CD4-positive, CD25-positive, alpha-beta regulatory T cell (primary cell): Measurements from ENCODE around the gene CAPN10. TPM values are rescaled to one million over a fixed set of nuclear protein-coding genes. Genes with fewer than 3 reads are reported as not detected.
A peak's percentile ranks its signal among the peaks of the same experiment; 100 is the strongest.

ENCODE experiments used
- ATAC-seq, 2 donors: fragments of 150-1000 bp; cut with Tn5 transposase; one replicate each; pipeline ENCODE4 v1.10.0; 2021; ENCODE audit warnings: low read depth in 2 of 2, moderate number of reproducible peaks in 2 of 2, moderate library complexity in 1 of 2
- DNase-seq, 3 donors: peaks; one replicate each; pipeline versions ENCODE4 v3.0.0 to v3.0.0-alpha.2; 2012 to 2022; ENCODE audit warnings: mixed read lengths in 1 of 3
- H3K27ac ChIP-seq: one replicate; pipeline ENCODE4 v1.7.0; 2013; ENCODE audit warnings: mild to moderate bottlenecking, low read length; ENCODE audit not compliant: insufficient read depth, poor library complexity, severe bottlenecking
- H3K27me3 ChIP-seq: one replicate; pipeline ENCODE4 v1.7.0; 2013; ENCODE audit warnings: low read length; ENCODE audit not compliant: control insufficient read depth, insufficient read depth
- H3K36me3 ChIP-seq: one replicate; pipeline ENCODE4 v1.7.0; 2013; ENCODE audit warnings: mild to moderate bottlenecking, low read length, moderate library complexity; ENCODE audit not compliant: control insufficient read depth, insufficient read depth
- H3K4me1 ChIP-seq: 2 replicates; pipeline ENCODE4 v1.7.0; 2013; ENCODE audit warnings: mild to moderate bottlenecking, low read length; ENCODE audit not compliant: insufficient read depth, control insufficient read depth, poor library complexity, severe bottlenecking
- H3K4me3 ChIP-seq: one replicate; pipeline ENCODE4 v1.7.0; 2013; ENCODE audit warnings: low read depth, mild to moderate bottlenecking, low read length, moderate library complexity
- H3K9me3 ChIP-seq, 2 experiments: 1 replicate in 1 of 2; 2 replicates in 1 of 2; pipeline ENCODE4 v1.7.0; 2013; ENCODE audit warnings: low read length in 2 of 2, mild to moderate bottlenecking in 1 of 2, moderate library complexity in 1 of 2; ENCODE audit not compliant: control insufficient read depth in 2 of 2
- H3K27ac Mint-ChIP-seq, 3 donors: one replicate each; pipeline ENCODE4 v1.8.0; 2020 to 2022; ENCODE audit warnings: mild to moderate bottlenecking in 3 of 3, mixed read lengths in 3 of 3, moderate library complexity in 2 of 3
- H3K27me3 Mint-ChIP-seq: one replicate; pipeline ENCODE4 v1.8.0; 2022; ENCODE audit warnings: mild to moderate bottlenecking, mixed read lengths
- H3K36me3 Mint-ChIP-seq: one replicate; pipeline ENCODE4 v1.8.0; 2020; ENCODE audit warnings: mixed read lengths
- H3K4me1 Mint-ChIP-seq, 4 donors: one replicate each; pipeline ENCODE4 v1.8.0; 2020 to 2022; ENCODE audit warnings: mixed read lengths in 4 of 4, mild to moderate bottlenecking in 1 of 4
- H3K4me3 Mint-ChIP-seq, 4 donors: one replicate each; pipeline ENCODE4 v1.8.0; 2020 to 2022; ENCODE audit warnings: mild to moderate bottlenecking in 4 of 4, mixed read lengths in 4 of 4, moderate library complexity in 3 of 4
- H3K9me3 Mint-ChIP-seq, 7 donors: one replicate each; pipeline ENCODE4 v1.8.0; 2020 to 2022; ENCODE audit warnings: mixed read lengths in 7 of 7, mild to moderate bottlenecking in 3 of 7, moderate library complexity in 2 of 7
- polyA plus RNA-seq, 4 donors: library from polyadenylated mRNA; unstranded; fragments of 300-500 nt; fragmentation: Illumina TruSeq; gene quantifications; one replicate each; pipeline ENCODE4 v1.2.3, GENCODE V29; 2021
- total RNA-seq: library from RNA; stranded (reverse); gene quantifications from one replicate; pipeline ENCODE4 v1.2.3, GENCODE V29; 2022

The CAPN10 gene
- total and polyA plus RNA-seq, 5 donors from 2014 or later, result 6.8 to 64.6 (median 7.8) TPM

GRCh38 chr2:240574386-240575100, 12.0 kb upstream of the CAPN10 start:
- Histone ChIP-seq H3K36me3 (peaks cover 29% of the 10 kb centered on the region), H3K4me3 (no peak overlapping the region)
- H3K9me3 Mint-ChIP-seq, result no peaks in the 10 kb centered on the region

DNA sequence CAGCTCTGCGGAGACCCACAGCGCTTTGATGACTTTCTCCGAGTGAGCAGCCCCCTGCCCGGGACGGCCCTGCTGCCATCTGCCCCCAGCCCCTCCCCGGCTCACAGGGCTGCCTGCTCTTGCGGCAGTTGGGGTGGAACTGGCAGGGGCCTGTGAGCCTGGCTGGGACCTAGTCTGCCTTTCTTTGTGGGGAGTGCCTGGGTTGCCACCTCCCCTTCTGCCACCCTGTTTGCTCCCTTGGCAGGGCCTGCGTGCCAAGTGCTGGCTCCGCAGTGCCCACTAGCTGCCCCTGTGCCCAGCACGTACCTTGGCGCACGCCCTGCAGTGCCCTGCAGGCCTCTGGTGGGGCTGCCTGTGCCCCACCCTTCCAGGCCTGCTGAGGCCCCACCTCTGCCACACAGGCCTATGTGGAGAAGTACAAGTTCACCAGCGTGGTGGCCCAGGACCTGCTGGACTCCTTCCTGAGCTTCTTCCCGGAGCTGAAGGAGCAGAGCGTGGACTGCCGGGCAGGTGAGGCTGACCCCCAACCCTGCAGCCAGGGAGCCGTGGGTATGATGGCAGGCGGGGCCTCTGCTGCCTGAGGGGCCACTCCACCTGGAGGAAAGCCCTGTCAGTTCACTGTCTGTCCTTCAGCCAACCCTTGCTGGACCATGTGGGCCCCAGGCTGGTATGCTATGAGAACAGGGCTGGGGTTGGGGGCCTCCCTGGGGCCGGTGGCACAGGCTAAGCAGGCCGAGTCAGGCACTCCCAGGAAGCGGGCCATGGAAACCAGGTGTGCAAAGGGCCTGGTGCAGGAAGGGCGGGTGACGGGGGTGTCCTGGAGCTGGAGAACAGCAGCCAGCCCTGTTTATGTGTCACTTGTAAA, 11.2 kb upstream of the CAPN10 start:
- Histone ChIP-seq H3K27ac (no peak overlapping the region), H3K4me1 (peaks cover 44% of the 10 kb centered on the region), H3K36me3 (peaks cover 29% of the 10 kb centered on the region), H3K27me3 (no peaks in the 10 kb centered on the region), H3K9me3 (no peaks in the 10 kb centered on the region), H3K4me3 (no peak overlapping the region)
- Mint-ChIP-seq H3K27ac (no peak overlapping the region), H3K4me1 (peaks cover 10 to 37% (median 15%) of the 10 kb centered on the region in 4 donors), H3K4me3 (peak overlapping the region in 1 of 4 donors; percentile 75), H3K27me3 (no peaks in the 10 kb centered on the region), H3K36me3 (peaks cover 6% of the 10 kb centered on the region), H3K9me3 (no peaks in the 10 kb centered on the region)
- DNase-seq (no peak), ATAC-seq (no peak)

More at GRCh38 chr2:240574386-240575100, 12.0 kb upstream of the CAPN10 start:
- Mint-ChIP-seq H3K4me1 (peaks cover 2 to 37% (median 11%) of the 10 kb centered on the region in 4 donors), H3K27ac (peak overlapping the region in 1 of 3 donors; percentile 14), H3K4me3 (no peak overlapping the region), H3K36me3 (no peaks in the 10 kb centered on the region), H3K27me3 (no peaks in the 10 kb centered on the region)
- DNase-seq (no peak), ATAC-seq (no peak)
- Histone ChIP-seq H3K27me3 (no peaks in the 10 kb centered on the region), H3K4me1 (peaks cover 44% of the 10 kb centered on the region), H3K9me3 (no peaks in the 10 kb centered on the region), H3K27ac (no peak overlapping the region)

DNA sequence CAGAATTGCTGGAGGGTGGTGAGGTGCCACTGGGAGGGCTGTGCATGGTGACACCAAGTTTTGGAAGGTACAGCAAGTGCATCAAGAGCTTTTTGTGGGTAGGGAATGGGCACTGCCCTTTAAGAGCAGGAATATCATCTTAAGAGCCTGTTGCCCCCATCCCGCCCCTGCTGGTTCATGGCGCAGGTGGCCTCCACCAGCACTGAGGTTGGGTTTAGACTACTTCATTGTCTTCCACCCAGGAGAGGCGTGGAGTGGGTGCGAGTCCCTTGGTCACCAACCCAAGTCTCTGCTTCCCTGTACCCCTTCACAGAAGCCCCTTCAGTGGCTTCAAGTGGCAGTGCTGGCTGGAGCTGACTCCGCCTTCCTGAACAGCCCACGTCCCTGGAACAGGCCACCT, 10.5 kb upstream of the CAPN10 start:
- H3K36me3 Mint-ChIP-seq, result peaks cover 13% of the 10 kb centered on the region
- Histone ChIP-seq H3K4me3 (no peak overlapping the region), H3K4me1 (peaks cover 38% of the 10 kb centered on the region), H3K36me3 (peaks cover 29% of the 10 kb centered on the region), H3K9me3 (no peaks in the 10 kb centered on the region), H3K27me3 (no peaks in the 10 kb centered on the region), H3K27ac (no peak overlapping the region)
- H3K9me3 Mint-ChIP-seq, result no peaks in the 10 kb centered on the region
- no peak overlapping the region for H3K27ac Mint-ChIP-seq
- DNase-seq (no peak), ATAC-seq (no peak)
- no peaks in the 10 kb centered on the region for H3K27me3 Mint-ChIP-seq
- peaks cover 10 to 31% (median 14%) of the 10 kb centered on the region in 4 donors for H3K4me1 Mint-ChIP-seq
- H3K4me3 Mint-ChIP-seq, result peak overlapping the region in 1 of 4 donors; percentile 75

- Histone ChIP-seq H3K9me3 (no peaks in the 10 kb centered on the region), H3K27ac (no peak overlapping the region), H3K36me3 (peaks cover 29% of the 10 kb centered on the region), H3K4me1 (peaks cover 32% of the 10 kb centered on the region), H3K4me3 (no peak overlapping the region), H3K27me3 (no peaks in the 10 kb centered on the region)
- Mint-ChIP-seq H3K9me3 (no peaks in the 10 kb centered on the region), H3K36me3 (peaks cover 17% of the 10 kb centered on the region), H3K4me1 (peaks cover 8 to 29% (median 12%) of the 10 kb centered on the region in 4 donors), H3K4me3 (no peak overlapping the region), H3K27me3 (no peaks in the 10 kb centered on the region), H3K27ac (no peak overlapping the region)
- no peak for ATAC-seq
- no peak for DNase-seq
Observed at GRCh38 chr2:240576436-240577205, 9.9 kb upstream of the CAPN10 start.

DNA sequence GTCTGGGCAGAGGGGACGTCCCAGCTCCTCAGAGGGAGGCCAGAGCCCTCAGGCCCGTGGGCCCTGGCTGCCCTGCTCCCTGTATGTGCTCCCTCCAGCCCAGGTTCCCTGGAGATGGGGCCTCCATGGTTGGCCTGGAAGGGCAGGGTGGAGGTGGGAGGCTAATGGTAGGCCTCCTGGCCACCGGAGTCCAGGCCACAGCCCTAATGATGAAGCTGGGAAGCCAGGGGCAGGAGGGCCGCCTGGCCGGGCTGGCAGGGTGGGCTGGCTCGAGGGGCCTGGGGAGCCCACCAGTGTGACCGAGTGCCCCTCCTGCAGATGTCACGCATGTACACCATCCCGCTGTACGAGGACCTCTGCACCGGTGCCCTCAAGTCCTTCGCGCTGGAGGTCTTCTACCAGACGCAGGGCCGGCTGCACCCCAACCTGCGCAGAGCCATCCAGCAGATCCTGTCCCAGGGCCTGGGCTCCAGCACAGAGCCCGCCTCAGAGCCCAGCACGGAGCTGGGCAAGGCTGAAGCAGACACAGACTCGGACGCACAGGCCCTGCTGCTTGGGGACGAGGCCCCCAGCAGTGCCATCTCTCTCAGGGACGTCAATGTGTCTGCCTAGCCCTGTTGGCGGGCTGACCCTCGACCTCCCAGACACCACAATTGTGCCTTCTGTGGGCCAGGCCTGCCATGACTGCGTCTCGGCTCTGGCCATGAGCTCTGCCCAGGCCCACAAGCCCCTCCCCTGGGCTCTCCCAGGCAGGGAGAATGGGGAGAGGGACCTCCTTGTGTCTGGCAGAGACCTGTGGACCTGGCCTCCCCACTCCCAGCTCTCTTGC, 9.0 kb upstream of the CAPN10 start:
- DNase-seq (no peak), ATAC-seq (no peak)
- Histone ChIP-seq H3K27ac (no peak overlapping the region), H3K36me3 (peaks cover 29% of the 10 kb centered on the region), H3K9me3 (no peaks in the 10 kb centered on the region), H3K4me3 (no peak overlapping the region), H3K4me1 (peaks cover 23% of the 10 kb centered on the region), H3K27me3 (no peaks in the 10 kb centered on the region)
- Mint-ChIP-seq H3K4me1 (peaks cover 13 to 30% (median 16%) of the 10 kb centered on the region in 4 donors), H3K27me3 (no peaks in the 10 kb centered on the region), H3K36me3 (peaks cover 25% of the 10 kb centered on the region), H3K27ac (peak overlapping the region in 1 of 3 donors; percentile 77), H3K9me3 (no peaks in the 10 kb centered on the region), H3K4me3 (no peak overlapping the region)

GRCh38 chr2:240578110-240578450, 8.5 kb upstream of the CAPN10 start:
- Mint-ChIP-seq H3K9me3 (no peaks in the 10 kb centered on the region), H3K36me3 (peaks cover 25% of the 10 kb centered on the region), H3K27ac (peak overlapping the region in 1 of 3 donors; percentile 77), H3K27me3 (no peaks in the 10 kb centered on the region), H3K4me3 (no peak overlapping the region), H3K4me1 (peaks cover 14 to 30% (median 20%) of the 10 kb centered on the region in 4 donors)
- Histone ChIP-seq H3K9me3 (no peaks in the 10 kb centered on the region), H3K27ac (no peak overlapping the region), H3K4me3 (no peak overlapping the region), H3K4me1 (peaks cover 23% of the 10 kb centered on the region), H3K27me3 (no peaks in the 10 kb centered on the region), H3K36me3 (peaks cover 29% of the 10 kb centered on the region)
- DNase-seq (no peak), ATAC-seq (no peak)

GRCh38 chr2:240578488-240578887, 8.0 kb upstream of the CAPN10 start:
- peaks cover 33% of the 10 kb centered on the region for H3K36me3 ChIP-seq
- Mint-ChIP-seq H3K9me3 (no peaks in the 10 kb centered on the region), H3K4me1 (peaks cover 14 to 33% (median 20%) of the 10 kb centered on the region in 4 donors), H3K27me3 (no peaks in the 10 kb centered on the region), H3K27ac (no peak overlapping the region), H3K4me3 (peak overlapping the region in 1 of 4 donors; percentile 63), H3K36me3 (peaks cover 25% of the 10 kb centered on the region)
- peak overlapping the region; percentile 58 for H3K27ac ChIP-seq
- no peak for ATAC-seq
- no peak overlapping the region for H3K4me3 ChIP-seq
- DNase-seq, result no peak
- H3K9me3 ChIP-seq, result no peaks in the 10 kb centered on the region
- H3K4me1 ChIP-seq, result peaks cover 23% of the 10 kb centered on the region
- H3K27me3 ChIP-seq, result no peaks in the 10 kb centered on the region
